Measurements from ENCODE around the gene ADAMTS10.

The ADAMTS10 gene

DNA sequence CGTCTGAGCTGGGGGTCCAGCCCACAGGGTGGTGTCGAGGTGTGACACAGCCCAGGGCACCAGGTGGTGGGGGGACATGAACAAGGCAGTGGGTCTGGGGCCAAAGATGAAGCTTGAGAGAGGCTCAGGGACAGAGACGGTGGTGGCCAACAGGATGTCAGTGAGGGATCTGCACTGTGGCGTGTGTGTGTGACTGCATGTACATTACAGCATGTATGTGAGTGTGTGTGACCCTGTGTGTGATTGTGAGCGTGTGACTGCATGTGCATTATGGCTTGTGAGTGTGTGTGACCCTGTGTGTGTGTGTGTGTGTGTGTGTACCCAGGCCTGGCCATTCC, 1.6 kb downstream of the ADAMTS10 start:
- TF ChIP-seq, protein P1, sequence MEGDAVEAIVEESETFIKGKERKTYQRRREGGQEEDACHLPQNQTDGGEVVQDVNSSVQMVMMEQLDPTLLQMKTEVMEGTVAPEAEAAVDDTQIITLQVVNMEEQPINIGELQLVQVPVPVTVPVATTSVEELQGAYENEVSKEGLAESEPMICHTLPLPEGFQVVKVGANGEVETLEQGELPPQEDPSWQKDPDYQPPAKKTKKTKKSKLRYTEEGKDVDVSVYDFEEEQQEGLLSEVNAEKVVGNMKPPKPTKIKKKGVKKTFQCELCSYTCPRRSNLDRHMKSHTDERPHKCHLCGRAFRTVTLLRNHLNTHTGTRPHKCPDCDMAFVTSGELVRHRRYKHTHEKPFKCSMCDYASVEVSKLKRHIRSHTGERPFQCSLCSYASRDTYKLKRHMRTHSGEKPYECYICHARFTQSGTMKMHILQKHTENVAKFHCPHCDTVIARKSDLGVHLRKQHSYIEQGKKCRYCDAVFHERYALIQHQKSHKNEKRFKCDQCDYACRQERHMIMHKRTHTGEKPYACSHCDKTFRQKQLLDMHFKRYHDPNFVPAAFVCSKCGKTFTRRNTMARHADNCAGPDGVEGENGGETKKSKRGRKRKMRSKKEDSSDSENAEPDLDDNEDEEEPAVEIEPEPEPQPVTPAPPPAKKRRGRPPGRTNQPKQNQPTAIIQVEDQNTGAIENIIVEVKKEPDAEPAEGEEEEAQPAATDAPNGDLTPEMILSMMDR (IDR thresholded peaks at IDR 0.05; ENCODE audit: low read depth, low read length), result no peak
- H3K4me3 ChIP-seq (ENCODE audit: low read depth, low read length), result peak overlapping the region; percentile 69; the same call in 1 of the 2 replicates

DNA sequence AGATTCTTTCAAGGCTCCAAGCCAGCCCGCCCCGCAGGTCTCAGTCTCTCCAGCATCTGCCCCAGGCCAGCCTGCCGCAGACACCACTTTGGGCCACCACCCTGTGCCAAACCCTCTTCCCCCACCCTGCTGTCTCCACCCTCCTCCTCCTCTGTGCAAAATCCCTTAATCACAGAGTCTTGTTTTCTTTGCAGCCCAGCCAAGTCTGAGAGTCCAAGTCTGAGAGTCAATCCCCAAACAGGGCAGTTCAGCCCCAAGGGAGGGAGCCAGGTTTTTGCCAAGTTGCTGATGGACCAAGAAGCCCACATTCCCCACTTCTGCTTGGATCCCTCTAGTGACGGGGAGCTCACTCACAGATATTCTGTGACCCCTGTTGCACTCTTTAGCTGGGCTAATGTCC, 3.1 kb downstream of the ADAMTS10 start:
- H3K4me3 ChIP-seq (ENCODE audit: low read depth, low read length), result no peak overlapping the region
- TF ChIP-seq, protein P1 (IDR thresholded peaks at IDR 0.05; ENCODE audit: low read depth, low read length), result no peak

DNA sequence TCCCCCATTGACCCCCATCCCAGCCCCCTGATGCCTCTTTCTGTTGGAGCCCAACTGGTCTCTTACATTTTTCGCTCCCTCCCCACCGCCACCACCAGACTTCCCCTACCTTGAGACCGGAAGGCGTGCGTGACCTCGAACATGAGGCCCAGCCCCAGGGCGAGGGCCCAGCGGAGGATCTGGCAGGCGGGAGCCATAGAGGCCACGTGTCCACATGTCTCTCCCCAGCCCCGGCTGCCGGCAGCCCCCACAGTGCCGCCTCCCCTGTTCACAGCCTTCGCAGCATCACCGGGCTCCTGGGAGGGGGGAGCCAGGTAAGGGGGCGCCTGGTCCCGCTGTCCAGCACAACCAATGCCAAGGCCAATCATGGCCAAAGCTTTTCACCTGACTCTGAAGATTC, 5.0 kb downstream of the ADAMTS10 start:
- TF ChIP-seq, protein P1 (IDR thresholded peaks at IDR 0.05; ENCODE audit: low read depth, low read length), result no peak
- H3K4me3 ChIP-seq (ENCODE audit: low read depth, low read length), result no peak overlapping the region

DNA sequence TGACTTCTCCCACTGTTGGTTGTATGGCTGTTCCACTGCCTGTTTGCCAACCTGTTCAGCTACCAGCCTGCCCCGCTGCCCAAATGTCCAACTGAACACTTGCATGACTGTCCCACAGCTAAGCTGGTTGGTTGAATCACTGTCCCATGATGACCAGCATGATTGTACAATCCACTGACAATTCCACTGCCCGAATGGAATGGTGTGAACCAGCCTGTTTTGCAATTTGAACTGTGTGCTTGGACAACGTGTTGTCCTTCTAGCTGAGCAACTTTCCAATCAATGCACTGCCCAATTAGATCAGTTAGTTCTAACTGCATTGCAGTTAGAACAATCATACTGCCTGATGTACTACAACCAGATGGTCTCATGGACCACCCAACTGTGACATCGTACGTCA, 8.7 kb downstream of the ADAMTS10 start:
- H3K4me3 ChIP-seq (ENCODE audit: low read depth, low read length), result no peak overlapping the region
- TF ChIP-seq, protein P1 (IDR thresholded peaks at IDR 0.05; ENCODE audit: low read depth, low read length), result no peak

DNA sequence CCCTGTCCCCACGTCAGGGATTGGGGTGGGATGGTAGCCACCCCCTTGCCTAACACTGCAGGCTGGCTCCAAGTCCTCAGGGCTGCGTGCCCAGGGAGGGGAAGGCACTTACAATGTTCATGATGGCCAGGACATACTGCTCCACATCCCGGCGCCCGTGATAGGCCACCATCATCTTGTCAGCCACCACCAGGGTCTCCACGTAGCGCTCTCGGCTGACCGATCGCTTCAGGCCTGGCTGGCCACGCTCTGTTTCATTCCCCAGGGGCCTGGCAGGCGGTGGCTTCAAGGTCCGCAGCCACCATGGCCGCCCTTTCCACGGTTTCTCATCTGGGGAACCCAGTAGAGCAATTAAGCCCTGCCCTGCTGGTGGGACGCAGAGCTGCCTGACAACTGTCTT, 9.7 kb downstream of the ADAMTS10 start:
- TF ChIP-seq, protein P1 (IDR thresholded peaks at IDR 0.05; ENCODE audit: low read depth, low read length), result no peak
- H3K4me3 ChIP-seq (ENCODE audit: low read depth, low read length), result no peak overlapping the region

DNA sequence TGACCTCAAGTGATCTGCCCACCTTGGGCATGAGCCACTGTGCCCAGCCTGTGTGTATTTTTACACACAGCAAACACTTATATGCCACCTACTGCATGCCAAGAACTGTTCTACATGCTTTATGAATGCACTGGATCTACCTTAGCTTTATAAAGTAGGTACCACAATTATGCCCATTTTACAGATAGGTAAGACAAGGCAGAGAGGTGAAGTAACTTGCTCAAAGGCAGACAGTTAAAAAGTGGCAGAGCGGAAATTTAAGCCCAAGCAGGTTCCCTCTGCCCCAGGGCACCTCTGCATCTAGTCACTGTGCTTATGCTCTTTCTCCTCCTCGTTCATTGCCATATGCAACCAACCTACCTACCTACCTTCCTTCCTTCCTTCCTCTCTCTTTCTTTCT, 10.5 kb downstream of the ADAMTS10 start:
- TF ChIP-seq, protein P1 (IDR thresholded peaks at IDR 0.05; ENCODE audit: low read depth, low read length), result no peak
- H3K4me3 ChIP-seq (ENCODE audit: low read depth, low read length), result no peak overlapping the region

DNA sequence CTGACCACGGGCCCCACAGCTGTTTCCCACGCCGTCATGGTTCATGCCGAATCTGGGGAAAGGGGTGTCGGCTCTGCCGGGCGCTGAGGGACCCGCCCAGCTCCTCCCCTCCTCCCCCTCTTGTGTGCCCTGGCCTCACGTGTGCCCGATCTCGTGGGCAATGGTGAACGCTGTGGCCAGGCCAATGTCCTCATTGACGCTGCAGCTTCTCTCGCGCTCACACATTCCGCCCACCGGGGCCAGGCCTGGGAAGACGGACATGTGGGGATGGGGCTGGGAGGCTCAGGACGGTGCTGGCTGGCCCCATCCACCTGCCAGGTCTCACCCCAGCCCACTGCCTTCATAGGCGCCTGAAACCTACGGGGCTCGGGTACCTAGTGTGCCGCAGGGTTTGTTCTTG, 14.3 kb downstream of the ADAMTS10 start:
- no peak overlapping the region for H3K4me3 ChIP-seq (ENCODE audit: low read depth, low read length)
- TF ChIP-seq, protein P1 (IDR thresholded peaks at IDR 0.05; ENCODE audit: low read depth, low read length), result no peak
